HCT116 (cell line): ENCODE measurements around the gene TMEM86A. TPM values are rescaled to one million over a fixed set of nuclear protein-coding genes. Genes with fewer than 3 reads are reported as not detected.

Source experiments
- ATAC-seq: fragments of 200-7000 bp; cut with Tn5 transposase; 2 replicates; pipeline ENCODE4 v1.9.1; 2020; ENCODE audit warnings: mild to moderate bottlenecking, moderate library complexity
- BruUV-seq: library from RNA; stranded (reverse); fragments of 400-500 nt; replicated peaks from 2 replicates; lab custom pipeline; 2021; lab: Mats Ljungman, UMichigan
- CTCF ChIA-PET: fragments of 300-600 bp; sonication (Branson Sonifier 250); formaldehyde crosslinking; loops from one replicate; lab custom pipeline; 2021; ENCODE audit warnings: antibody characterized with exemption; lab: Charles Lee
- POLR2A ChIA-PET: fragments of 300-600, 350-600 bp; sonication (Branson Sonifier 250); formaldehyde crosslinking; loops from one replicate; lab custom pipeline; 2021; ENCODE audit warnings: antibody characterized with exemption; lab: Charles Lee
- RAD21 ChIA-PET, 2 experiments: fragments of 300-600 bp; sonication (Branson Sonifier 250); formaldehyde crosslinking; loops; one replicate each; lab custom pipeline; 2023; ENCODE audit warnings: low total read pairs in 2 of 2; ENCODE audit not compliant: uncharacterized antibody in 2 of 2, unreplicated experiment in 2 of 2, low non-redundant PET in 1 of 2; lab: Charles Lee
- DNase-seq: peaks from one replicate; pipeline ENCODE4 v3.0.0-alpha.2; 2010; ENCODE audit warnings: low read depth, low spot score
- H2AFZ ChIP-seq: fragments of 200-600 bp; shearing (Covaris generic), sonication (generic); 2 replicates; pipeline ENCODE4 v1.6.1; 2017; ENCODE audit warnings: low read depth, mixed run types, mixed read lengths, antibody characterized with exemption, low read length; ENCODE audit not compliant: poor library complexity, severe bottlenecking
- H3K27ac ChIP-seq: 2 replicates; pipeline ENCODE4 v1.5.1; 2012; ENCODE audit warnings: low read depth, low read length
- H3K27me3 ChIP-seq: fragments of 200-600 bp; sonication (generic); 2 replicates; pipeline ENCODE4 v1.6.1; 2016; ENCODE audit warnings: mixed run types, low read length, mixed read lengths; ENCODE audit not compliant: insufficient read depth
- H3K36me3 ChIP-seq, 2 experiments: fragments of 200-500 bp in 1 of 2; fragments of 200-600 bp in 1 of 2; sonication (Bioruptor generic) in 1 of 2; sonication (generic) in 1 of 2; 2 replicates each; pipeline versions ENCODE4 v1.5.1 to v1.6.1; 2014 to 2016; ENCODE audit warnings: low read length in 2 of 2, inconsistent platforms in 1 of 2, mixed read lengths in 1 of 2, mixed run types in 1 of 2; ENCODE audit not compliant: insufficient read depth in 2 of 2, control insufficient read depth in 1 of 2
- H3K4me1 ChIP-seq, 2 experiments: fragments of 200-600 bp in 1 of 2; sonication (generic) in 1 of 2; 2 replicates each; pipeline versions ENCODE4 v1.5.1 to v1.6.1; 2012 to 2017; ENCODE audit warnings: low read length in 2 of 2, inconsistent platforms in 1 of 2, mild to moderate bottlenecking in 1 of 2, mixed read lengths in 1 of 2, mixed run types in 1 of 2, moderate library complexity in 1 of 2; ENCODE audit not compliant: insufficient read depth in 2 of 2, control insufficient read depth in 1 of 2
- H3K4me2 ChIP-seq: fragments of 200-600 bp; sonication (generic); 2 replicates; pipeline ENCODE4 v1.6.1; 2017; ENCODE audit warnings: mixed run types, low read length, mixed read lengths
- H3K4me3 ChIP-seq, 2 experiments: fragments of 200-600 bp in 1 of 2; sonication (generic) in 1 of 2; replicated peaks in 1 of 2; 2 replicates each; pipeline ENCODE4 v1.5.1; 2011 to 2016; ENCODE audit warnings: low read length in 2 of 2, control low read depth in 1 of 2, low read depth in 1 of 2, mild to moderate bottlenecking in 1 of 2, mixed read lengths in 1 of 2, mixed run types in 1 of 2
- H3K79me2 ChIP-seq: fragments of 200-600 bp; sonication (generic); 2 replicates; pipeline ENCODE4 v1.6.1; 2017; ENCODE audit warnings: mild to moderate bottlenecking, mixed run types, low read length, moderate library complexity, mixed read lengths; ENCODE audit not compliant: insufficient read depth
- H3K9ac ChIP-seq: fragments of 200-600 bp; sonication (generic); 2 replicates; pipeline ENCODE4 v1.6.1; 2016; ENCODE audit warnings: low read length, mixed read lengths
- H3K9me2 ChIP-seq: fragments of 200-600 bp; sonication (generic), shearing (Covaris generic); 2 replicates; pipeline ENCODE4 v1.6.1; 2017; ENCODE audit warnings: mixed run types, mild to moderate bottlenecking, moderate library complexity; ENCODE audit not compliant: insufficient read depth
- H3K9me3 ChIP-seq, 2 experiments: fragments of 200-500 bp in 1 of 2; fragments of 200-600 bp in 1 of 2; sonication (Bioruptor generic) in 1 of 2; sonication (generic) in 1 of 2; 2 replicates each; pipeline ENCODE4 v1.6.1; 2014 to 2017; ENCODE audit warnings: low read length in 2 of 2, mixed read lengths in 2 of 2, inconsistent platforms in 1 of 2, low read depth in 1 of 2, mild to moderate bottlenecking in 1 of 2, mixed run types in 1 of 2, moderate library complexity in 1 of 2; ENCODE audit not compliant: control insufficient read depth in 1 of 2, insufficient read depth in 1 of 2
- H4K20me1 ChIP-seq: fragments of 200-600 bp; sonication (generic), shearing (Covaris generic); 2 replicates; pipeline ENCODE4 v1.6.1; 2017; ENCODE audit warnings: mixed run types, mild to moderate bottlenecking, moderate library complexity; ENCODE audit not compliant: insufficient read depth
- CBX3 ChIP-seq: IDR thresholded peaks from 2 replicates; pipeline ENCODE4 v1.6.1; 2012; ENCODE audit warnings: low read depth
- CEBPB ChIP-seq: IDR thresholded peaks from 2 replicates; pipeline ENCODE4 v1.6.1; 2012; ENCODE audit warnings: low read depth
- CTCF ChIP-seq, 3 experiments: fragments of 200-600 bp in 1 of 3; sonication (generic) in 1 of 3; IDR thresholded peaks in 2 of 3; conservative IDR thresholded peaks in 1 of 3; 2 replicates each; pipeline ENCODE4 v1.5.1; 2012 to 2017; ENCODE audit warnings: low read depth in 2 of 3, low read length in 2 of 3, antibody characterized with exemption in 1 of 3, borderline replicate concordance in 1 of 3, control low read depth in 1 of 3, mild to moderate bottlenecking in 1 of 3, mixed read lengths in 1 of 3, mixed run types in 1 of 3, moderate library complexity in 1 of 3; ENCODE audit not compliant: insufficient read depth in 1 of 3
- ELF1 ChIP-seq: IDR thresholded peaks from 2 replicates; pipeline ENCODE4 v1.6.1; 2012; ENCODE audit warnings: low read depth, borderline replicate concordance
- EZH2 ChIP-seq: fragments of 200-600 bp; sonication (generic); IDR thresholded peaks from 2 replicates; pipeline ENCODE4 v1.6.1; 2017; ENCODE audit warnings: antibody characterized with exemption, mixed run types
- EZH2phosphoT487 ChIP-seq: fragments of 200-600 bp; IDR thresholded peaks from 2 replicates; pipeline ENCODE4 v1.6.1; 2018; ENCODE audit warnings: antibody characterized with exemption, borderline replicate concordance
- FOSL1 ChIP-seq: IDR thresholded peaks from 2 replicates; pipeline ENCODE4 v1.6.1; 2012; ENCODE audit warnings: low read depth
- POLR2A ChIP-seq: IDR thresholded peaks from 2 replicates; pipeline ENCODE4 v1.7.0; 2011; ENCODE audit warnings: borderline replicate concordance; ENCODE audit not compliant: insufficient read depth, insufficient read length; ENCODE audit errors: extremely low read depth
- POLR2AphosphoS5 ChIP-seq: IDR thresholded peaks from 2 replicates; pipeline ENCODE4 v1.6.1; 2011; ENCODE audit warnings: mild to moderate bottlenecking, low read depth, low read length, moderate library complexity
- RAD21 ChIP-seq: IDR thresholded peaks from 2 replicates; pipeline ENCODE4 v1.6.1; 2012; ENCODE audit warnings: low read depth, mild to moderate bottlenecking
- REST ChIP-seq: IDR thresholded peaks from 2 replicates; pipeline ENCODE4 v1.6.1; 2012; ENCODE audit warnings: low read depth
- SIN3A ChIP-seq: IDR thresholded peaks from 2 replicates; pipeline ENCODE4 v1.6.1; 2012; ENCODE audit warnings: low read depth
- SP1 ChIP-seq: IDR thresholded peaks from 2 replicates; pipeline ENCODE4 v1.6.1; 2012; ENCODE audit warnings: low read depth
- SRF ChIP-seq: IDR thresholded peaks from 2 replicates; pipeline ENCODE4 v1.6.1; 2012; ENCODE audit warnings: low read depth
- TCF7L2 ChIP-seq: IDR thresholded peaks from 2 replicates; pipeline ENCODE4 v1.7.0; 2011; ENCODE audit warnings: borderline replicate concordance, inconsistent platforms; ENCODE audit not compliant: insufficient read depth, insufficient read length; ENCODE audit errors: extremely low read depth
- YY1 ChIP-seq: IDR thresholded peaks from 2 replicates; pipeline ENCODE4 v1.6.1; 2011; ENCODE audit warnings: low read length, low read depth, moderate library complexity, mild to moderate bottlenecking; ENCODE audit not compliant: insufficient replicate concordance; ENCODE audit errors: extremely low read depth
- ZBTB33 ChIP-seq: IDR thresholded peaks from 2 replicates; pipeline ENCODE4 v1.6.1; 2011; ENCODE audit warnings: mild to moderate bottlenecking, low read length, moderate library complexity; ENCODE audit not compliant: insufficient replicate concordance; ENCODE audit errors: extremely low read depth
- ZFX ChIP-seq: fragments of 450-650 bp; IDR thresholded peaks from 2 replicates; pipeline ENCODE4 v1.6.1; 2017
- ZNF274 ChIP-seq: fragments of 200-500 bp; sonication (Bioruptor generic); IDR thresholded peaks from 2 replicates; pipeline ENCODE4 v1.6.1; 2014; ENCODE audit warnings: mild to moderate bottlenecking, low read depth, low read length, inconsistent platforms
- intact Hi-C: fragments of 100-400 bp; cut with micrococcal nuclease; formaldehyde crosslinking; loops from 2 replicates; pipeline ENCODE4 v1.10.0; 2022
- total RNA-seq: library from RNA; stranded (reverse); gene quantifications from one replicate; pipeline ENCODE4 v1.2.1, GENCODE V29; 2021; ENCODE audit not compliant: unreplicated experiment
- TF ChIP-seq, protein P1 (sequence below): IDR thresholded peaks from 2 replicates; pipeline ENCODE4 v1.6.1; 2012

Gene TMEM86A
- total RNA-seq, 1 experiment from 2014 or later, result 2.0 TPM

DNA sequence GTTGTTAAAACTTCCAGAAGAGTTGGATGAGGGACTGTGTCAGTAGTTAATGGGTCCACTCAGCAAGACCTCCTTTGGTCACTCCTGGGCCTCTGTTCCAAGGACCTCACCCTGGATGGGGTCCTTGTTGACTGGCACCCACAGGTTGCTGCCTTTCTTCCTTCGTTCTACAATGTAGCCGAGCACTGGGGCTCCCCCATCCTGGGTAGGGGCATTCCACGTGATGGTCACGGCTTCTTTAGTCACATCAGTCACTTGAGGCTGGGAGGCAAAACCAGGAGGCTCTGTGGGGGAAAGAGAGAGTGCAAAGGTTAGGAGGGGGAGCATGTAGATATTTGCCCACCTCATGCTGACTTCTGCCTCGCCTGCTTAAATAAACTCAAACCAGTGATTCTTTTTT is 12.0 kb downstream of the TMEM86A start:
- POLR2A ChIA-PET, result no interaction called here
- no peak for TF ChIP-seq SIN3A
- no peak for TF ChIP-seq CEBPB
- no peak for TF ChIP-seq SP1
- TF ChIP-seq FOSL1, result no peak
- no peak for TF ChIP-seq CTCF (IDR thresholded peaks at IDR 0.05 in 2 of 3, conservative IDR thresholded peaks at IDR 0.05 in 1 of 3; ENCODE audit: borderline replicate concordance in 1 of 3, insufficient read depth in 1 of 3, low read depth in 2 of 3, low read length in 2 of 3)
- no peak for TF ChIP-seq ZFX
- no peak for TF ChIP-seq ZBTB33
- TF ChIP-seq, protein P1, sequence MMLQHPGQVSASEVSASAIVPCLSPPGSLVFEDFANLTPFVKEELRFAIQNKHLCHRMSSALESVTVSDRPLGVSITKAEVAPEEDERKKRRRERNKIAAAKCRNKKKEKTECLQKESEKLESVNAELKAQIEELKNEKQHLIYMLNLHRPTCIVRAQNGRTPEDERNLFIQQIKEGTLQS, result no peak
- no peak for TF ChIP-seq EZH2phosphoT487
- TF ChIP-seq TCF7L2, result no peak
- TF ChIP-seq POLR2AphosphoS5, result no peak
- TF ChIP-seq RAD21, result no peak
- TF ChIP-seq EZH2, result no peak
- TF ChIP-seq REST, result no peak
- TF ChIP-seq SRF, result no peak
- TF ChIP-seq YY1, result no peak
- no peak for TF ChIP-seq ZNF274
- TF ChIP-seq ELF1, result no peak
- TF ChIP-seq CBX3, result no peak
- no peak for TF ChIP-seq POLR2A
- H3K4me1 ChIP-seq, result no peaks in the 10 kb centered on the region
- intact Hi-C loops, result no loop called here
- H3K36me3 ChIP-seq, result no peaks in the 10 kb centered on the region
- H3K9me2 ChIP-seq, result no peaks in the 10 kb centered on the region
- H3K9ac ChIP-seq, result no peak overlapping the region
- no peak overlapping the region for H3K4me3 ChIP-seq
- no peak overlapping the region for H3K27ac ChIP-seq
- no peaks in the 10 kb centered on the region for H4K20me1 ChIP-seq
- BruUV-seq, result no TSS peak
- ATAC-seq, result no peak
- RAD21 ChIA-PET, result no interaction called here
- peaks cover 7% of the 10 kb centered on the region; the same call in 1 of the 2 replicates for H3K27me3 ChIP-seq
- H2AFZ ChIP-seq, result no peak overlapping the region
- no peak overlapping the region for H3K4me2 ChIP-seq
- no peaks in the 10 kb centered on the region for H3K9me3 ChIP-seq
- no peaks in the 10 kb centered on the region for H3K79me2 ChIP-seq
- CTCF ChIA-PET, result no interaction called here
- no peak for DNase-seq
